Activated naive CD8-positive, alpha-beta T cell treated with anti-CD3 and anti-CD28 coated beads, Interleukin-2, amount 50 U/mL, for 16 hours (primary cell): Measurements from ENCODE around the gene PMF1.

Source experiments
- DNase-seq: peaks from one replicate; pipeline ENCODE4 v3.0.0-alpha.2; 2020; ENCODE audit warnings: low read depth, low spot score

The PMF1 gene

GRCh38 chr1:156236164-156236563, 23.4 kb downstream of the PMF1 start:
- DNase-seq: no peak

DNA sequence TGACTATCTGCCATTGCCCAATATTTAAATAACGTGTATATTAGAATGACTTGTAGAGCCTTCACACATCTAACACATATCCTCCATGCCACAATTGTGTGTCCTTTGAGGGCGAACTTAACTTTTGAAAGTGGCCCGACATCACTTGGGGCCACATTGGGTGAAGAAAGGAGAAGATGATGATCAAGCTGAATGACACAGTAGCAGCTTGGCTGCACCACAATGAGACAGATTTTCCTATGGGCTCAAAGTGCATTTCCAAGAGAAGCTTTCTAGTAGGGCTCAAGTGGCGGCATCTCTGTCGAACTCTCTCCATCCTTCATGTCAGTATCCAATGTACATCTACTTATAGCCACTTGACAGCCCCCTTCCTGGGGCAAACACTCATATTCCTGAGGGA, 25.4 kb downstream of the PMF1 start:
- DNase-seq: no peak

DNA sequence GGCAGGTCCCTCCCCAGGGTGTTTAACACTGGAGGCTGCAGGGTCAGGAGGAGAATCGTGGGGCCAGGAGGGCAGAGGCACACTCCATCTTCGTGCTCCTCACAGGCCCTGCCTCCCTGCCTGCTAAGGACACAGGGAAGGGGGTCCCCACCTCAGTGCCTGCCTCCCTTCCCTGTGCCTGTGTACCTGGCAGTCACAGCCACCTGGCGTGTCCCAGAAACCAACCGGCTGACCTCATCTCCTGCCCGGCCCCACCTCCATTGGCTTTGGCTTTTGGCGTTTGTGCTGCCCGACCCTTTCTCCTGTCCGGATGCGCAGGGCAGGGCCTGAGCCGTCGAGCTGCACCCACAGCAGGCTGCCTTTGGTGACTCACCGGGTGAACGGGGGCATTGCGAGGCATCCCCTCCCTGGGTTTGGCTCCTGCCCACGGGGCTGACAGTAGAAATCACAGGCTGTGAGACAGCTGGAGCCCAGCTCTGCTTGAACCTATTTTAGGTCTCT, 28.6 kb downstream of the PMF1 start:
- no peak for DNase-seq

DNA sequence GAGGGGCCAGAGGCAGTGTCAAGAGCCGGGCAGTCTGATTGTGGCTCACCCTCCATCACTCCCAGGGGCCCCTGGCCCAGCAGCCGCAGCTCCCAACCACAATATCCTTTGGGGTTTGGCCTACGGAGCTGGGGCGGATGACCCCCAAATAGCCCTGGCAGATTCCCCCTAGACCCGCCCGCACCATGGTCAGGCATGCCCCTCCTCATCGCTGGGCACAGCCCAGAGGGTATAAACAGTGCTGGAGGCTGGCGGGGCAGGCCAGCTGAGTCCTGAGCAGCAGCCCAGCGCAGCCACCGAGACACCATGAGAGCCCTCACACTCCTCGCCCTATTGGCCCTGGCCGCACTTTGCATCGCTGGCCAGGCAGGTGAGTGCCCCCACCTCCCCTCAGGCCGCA, 29.1 kb downstream of the PMF1 start, which contains the start of gene BGLAP:
BGLAP (plus strand) TSS at position 259 of the 400 bp plus-strand sequence; CDS start at position 307, 48 bp downstream.
- no peak for DNase-seq

DNA sequence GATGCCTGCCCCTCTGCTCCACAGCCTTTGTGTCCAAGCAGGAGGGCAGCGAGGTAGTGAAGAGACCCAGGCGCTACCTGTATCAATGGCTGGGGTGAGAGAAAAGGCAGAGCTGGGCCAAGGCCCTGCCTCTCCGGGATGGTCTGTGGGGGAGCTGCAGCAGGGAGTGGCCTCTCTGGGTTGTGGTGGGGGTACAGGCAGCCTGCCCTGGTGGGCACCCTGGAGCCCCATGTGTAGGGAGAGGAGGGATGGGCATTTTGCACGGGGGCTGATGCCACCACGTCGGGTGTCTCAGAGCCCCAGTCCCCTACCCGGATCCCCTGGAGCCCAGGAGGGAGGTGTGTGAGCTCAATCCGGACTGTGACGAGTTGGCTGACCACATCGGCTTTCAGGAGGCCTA, 29.9 kb downstream of the PMF1 start:
- no peak for DNase-seq

GRCh38 chr1:156244126-156244525, 31.3 kb downstream of the PMF1 start:
- no peak for DNase-seq

DNA sequence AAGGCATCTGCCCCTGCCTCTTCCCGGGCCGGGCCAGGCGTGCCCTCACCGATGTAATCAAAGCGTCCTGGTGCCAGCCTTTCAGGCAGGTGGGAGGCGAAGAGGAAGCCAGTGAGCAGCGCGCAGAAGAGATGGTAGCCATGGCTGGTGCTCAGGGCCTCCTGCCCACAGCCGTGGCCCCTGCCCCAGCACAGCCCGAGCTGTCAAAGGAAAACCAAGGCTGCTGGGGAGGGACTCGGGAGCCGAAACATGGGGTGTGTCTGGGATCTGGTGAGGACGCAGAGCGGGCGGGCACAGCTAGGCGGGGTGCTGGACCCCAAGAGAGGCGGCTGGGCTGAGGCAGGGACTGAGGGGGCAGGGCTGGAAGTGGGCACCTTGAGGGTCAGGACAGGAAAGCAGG, 31.9 kb downstream of the PMF1 start:
- no peak for DNase-seq

- no peak for DNase-seq
Observed at GRCh38 chr1:156245451-156246232, 32.8 kb downstream of the PMF1 start.

GRCh38 chr1:156246241-156246780, 33.5 kb downstream of the PMF1 start:
- DNase-seq: no peak

GRCh38 chr1:156246781-156247459, 34.1 kb downstream of the PMF1 start:
- DNase-seq: no peak

DNA sequence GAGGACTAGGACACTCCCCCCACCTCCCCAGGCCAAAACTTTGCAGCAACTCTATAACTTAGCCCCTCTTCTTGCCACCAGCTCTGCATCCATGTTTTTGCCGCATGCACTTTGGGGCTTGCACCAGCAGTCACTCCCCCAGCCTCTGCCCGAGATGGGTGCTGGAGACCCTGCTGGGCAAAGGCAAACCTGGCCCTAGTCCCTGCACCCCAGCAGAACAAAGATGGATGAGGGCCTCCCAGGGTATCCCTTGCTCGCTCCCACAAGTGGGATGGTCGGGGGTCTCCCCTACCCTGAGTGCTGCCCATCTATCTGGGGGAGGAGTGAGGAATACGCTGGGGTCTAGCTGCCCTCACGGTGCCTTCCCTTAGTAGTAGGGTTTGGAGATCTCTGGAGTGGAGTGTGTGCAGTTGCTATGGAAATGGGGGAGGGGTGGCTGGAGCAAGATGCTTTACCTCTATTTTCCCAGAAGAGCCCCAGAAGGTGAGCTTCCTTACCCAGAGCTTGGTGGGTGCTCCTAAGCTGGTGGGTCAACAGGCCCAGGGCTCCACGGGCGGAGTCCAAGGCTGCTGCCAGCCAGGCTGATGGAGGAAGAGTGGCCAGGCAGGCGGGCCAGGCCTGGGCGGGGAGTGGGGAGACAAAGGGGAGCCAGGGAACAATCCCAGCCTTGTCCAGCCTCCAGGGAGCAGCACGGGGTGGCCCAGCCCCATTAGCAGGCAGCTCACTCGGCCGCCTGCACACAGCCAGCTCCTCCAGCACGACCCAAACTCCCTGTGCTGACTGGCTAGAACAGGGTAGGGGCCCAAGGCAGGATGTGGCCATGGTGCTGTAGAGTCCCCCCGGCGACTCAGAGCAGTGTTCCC, 34.9 kb downstream of the PMF1 start, which contains the start of gene PAQR6:
PAQR6 (minus strand) TSS at position 597 of the 863 bp plus-strand sequence. CDS start 1,325 bp downstream, outside the sequence.
- DNase-seq: no peak

- DNase-seq: no peak
Observed at GRCh38 chr1:156248323-156248683, 35.5 kb downstream of the PMF1 start.

DNA sequence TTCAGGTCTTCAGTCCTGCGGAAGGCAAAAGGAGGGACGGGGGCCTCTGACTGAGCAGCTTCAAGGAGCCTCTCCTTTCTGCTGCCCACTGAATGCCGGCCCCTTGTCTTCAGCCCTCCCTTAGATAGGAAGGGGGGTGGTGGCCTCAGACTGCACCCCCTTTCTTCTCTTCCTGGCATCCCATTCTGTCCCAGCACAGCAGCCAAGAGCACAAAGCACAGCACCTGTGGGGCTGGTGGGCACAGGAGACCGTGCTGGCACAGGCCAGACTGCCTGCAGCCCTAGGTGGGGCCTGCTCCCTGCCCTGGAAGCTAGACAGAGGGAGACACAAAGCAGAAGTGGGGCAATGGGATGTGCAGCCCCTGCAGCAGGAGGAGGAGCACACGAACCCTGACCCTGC, 36.8 kb downstream of the PMF1 start:
- DNase-seq: no peak

DNA sequence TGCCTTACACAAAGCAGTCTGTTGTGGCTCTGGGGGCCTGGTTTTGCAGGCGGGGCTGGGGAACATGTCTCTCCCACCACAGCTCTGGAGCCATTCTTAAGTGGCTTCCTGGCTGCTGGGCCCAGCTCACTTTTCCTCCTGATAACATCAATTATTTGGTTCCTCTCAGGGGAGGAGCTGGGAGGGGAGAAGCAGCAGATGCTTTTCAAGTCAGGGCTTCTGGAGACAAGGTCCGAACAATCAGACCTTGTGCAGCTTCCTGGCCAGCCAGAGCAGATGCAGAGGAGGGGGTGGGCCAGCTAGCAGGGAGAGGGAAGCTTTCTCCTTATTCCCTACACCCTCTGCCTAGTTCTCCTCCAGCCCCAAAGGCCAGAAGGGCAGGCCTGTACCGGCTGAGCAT, 38.7 kb downstream of the PMF1 start:
- DNase-seq: no peak

DNA sequence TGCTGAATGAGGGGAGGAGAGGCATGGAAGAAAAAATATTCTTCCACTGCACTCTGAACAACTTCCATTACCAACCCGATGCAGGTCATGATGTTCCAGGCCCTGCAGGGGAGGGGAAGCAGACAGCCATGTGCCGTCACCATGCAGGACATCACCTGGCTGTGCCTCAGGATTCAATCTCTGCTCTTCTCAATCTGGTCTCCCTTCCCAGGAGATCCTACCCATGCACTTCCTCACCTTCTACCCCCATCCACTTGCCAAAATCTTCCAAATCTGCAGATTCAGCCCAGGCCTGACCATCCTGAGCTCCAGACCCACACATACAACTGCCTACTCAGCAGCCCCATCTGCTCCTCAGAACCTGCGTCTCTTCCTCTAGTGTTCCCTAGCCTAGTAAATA, 40.8 kb downstream of the PMF1 start:
- no peak for DNase-seq

DNA sequence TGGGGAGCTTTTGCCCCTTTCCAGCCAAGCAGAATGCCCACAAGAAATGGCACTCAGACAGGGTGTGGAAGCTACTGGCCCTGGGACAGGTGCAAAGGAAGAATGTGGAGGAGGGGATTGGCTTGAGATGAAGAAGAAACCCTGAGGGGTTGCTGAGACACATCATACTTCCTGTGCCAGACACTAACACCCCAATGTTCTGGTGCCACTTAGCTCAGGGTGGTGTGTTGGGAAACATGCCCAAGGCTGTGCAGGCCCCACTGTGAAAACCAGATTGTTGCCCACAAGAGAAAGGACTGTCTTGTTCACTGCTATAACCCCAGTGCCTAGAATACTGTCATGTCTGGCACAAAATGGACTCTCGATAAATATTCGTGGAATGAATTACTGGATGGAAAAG, 44.9 kb downstream of the PMF1 start:
- DNase-seq: no peak

DNA sequence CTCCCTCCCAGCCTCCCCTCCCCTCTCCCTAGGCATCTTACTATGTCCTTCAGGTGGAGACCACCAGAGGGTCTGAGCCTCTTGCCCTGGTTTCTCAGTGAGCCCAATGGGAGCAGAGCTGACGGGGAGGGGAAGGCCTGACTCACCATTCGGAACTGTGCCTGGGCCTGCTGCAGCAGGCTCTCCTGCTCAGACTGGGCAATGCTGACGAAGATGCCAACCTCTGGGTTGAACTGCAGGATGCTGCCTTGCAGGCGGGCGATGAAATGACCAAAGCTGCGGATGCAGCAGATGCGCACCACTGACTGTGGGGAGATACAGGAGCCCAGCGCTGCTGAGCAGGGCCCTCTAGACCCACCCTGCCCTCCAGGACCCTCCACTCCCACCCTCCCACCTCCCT, 46.1 kb downstream of the PMF1 start:
- DNase-seq: no peak

DNA sequence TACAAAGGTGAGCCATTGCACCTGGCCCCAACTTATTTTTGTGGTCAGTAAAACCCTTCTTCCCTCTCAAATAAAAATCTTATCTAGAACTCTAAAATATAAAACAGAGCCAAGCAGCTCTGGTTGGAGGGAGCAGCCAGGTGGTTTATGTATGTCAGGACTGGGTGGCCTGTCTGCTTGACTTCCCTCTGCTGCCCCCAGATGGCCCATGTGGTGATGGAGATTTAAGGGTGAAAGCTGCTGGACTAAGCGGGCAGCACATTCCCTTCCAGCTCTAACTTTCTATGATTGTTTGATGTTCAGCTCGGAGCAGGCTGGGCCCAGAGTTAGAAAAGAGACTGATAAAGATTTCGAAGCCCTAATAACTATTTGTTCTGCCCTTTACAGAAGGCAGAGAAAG, 47.0 kb downstream of the PMF1 start:
- DNase-seq: no peak

GRCh38 chr1:156260896-156261295, 48.1 kb downstream of the PMF1 start:
- no peak for DNase-seq

- no peak for DNase-seq
Observed at GRCh38 chr1:156262461-156263287, 49.9 kb downstream of the PMF1 start.

DNA sequence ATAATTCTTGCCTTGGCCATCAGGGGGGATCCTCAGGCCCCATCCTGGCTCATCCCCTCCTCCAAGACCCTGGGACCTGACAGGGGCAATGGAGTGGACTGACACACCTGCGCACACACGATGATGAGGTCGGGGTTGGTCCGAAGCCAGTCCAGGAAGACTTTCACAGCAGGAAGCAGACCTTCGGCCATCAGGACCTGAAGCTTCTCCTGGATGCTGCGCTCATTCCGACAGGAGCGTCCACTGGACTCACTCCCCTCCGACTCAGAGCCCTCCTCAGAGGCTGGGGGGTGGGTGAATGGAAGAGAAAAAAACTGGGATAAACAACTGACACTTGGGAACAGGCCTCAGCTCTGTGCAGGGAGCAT, 50.5 kb downstream of the PMF1 start:
- DNase-seq: no peak
